ENCODE data around the gene FASN.

FASN gene

DNA sequence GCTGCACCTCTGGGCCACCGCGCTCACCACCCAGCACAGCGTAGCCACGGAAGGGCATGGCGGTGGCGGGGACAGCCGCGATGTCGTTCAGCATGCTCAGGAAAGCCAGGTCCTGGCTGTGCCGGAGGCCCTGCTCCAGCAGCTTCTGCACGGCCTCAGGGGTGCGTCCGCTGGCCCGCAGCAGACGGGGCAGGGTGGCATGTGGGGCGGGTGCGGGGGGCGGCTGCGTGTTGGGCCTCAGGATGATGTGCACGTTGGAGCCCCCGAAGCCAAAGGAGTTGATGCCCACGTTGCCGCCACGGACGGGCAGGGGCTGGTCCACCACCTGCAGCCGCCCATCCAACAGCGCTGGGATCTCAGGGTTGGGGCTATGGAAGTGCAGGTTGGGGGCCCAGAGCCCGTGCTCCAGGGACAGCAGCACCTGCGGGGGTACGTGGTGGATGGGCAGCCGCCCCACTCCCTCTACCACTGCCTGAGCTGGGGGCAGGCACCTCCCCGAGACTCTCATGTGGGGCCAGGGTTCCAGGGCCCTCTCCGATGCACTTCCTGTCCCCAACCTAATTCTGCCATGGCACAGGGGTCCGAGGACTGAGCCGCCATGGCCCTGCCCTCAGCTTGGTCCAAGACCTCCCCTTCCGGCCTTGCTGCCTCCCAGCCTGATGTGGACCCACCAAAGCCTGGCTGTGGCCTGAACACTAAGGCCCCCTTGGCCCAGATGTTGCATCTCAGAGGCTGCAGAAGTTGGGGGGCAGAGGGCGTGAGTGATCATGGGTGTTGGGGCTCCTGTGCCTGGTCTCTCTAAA is 6.6 kb downstream of the FASN start:
- TF ChIP-seq, protein P1, sequence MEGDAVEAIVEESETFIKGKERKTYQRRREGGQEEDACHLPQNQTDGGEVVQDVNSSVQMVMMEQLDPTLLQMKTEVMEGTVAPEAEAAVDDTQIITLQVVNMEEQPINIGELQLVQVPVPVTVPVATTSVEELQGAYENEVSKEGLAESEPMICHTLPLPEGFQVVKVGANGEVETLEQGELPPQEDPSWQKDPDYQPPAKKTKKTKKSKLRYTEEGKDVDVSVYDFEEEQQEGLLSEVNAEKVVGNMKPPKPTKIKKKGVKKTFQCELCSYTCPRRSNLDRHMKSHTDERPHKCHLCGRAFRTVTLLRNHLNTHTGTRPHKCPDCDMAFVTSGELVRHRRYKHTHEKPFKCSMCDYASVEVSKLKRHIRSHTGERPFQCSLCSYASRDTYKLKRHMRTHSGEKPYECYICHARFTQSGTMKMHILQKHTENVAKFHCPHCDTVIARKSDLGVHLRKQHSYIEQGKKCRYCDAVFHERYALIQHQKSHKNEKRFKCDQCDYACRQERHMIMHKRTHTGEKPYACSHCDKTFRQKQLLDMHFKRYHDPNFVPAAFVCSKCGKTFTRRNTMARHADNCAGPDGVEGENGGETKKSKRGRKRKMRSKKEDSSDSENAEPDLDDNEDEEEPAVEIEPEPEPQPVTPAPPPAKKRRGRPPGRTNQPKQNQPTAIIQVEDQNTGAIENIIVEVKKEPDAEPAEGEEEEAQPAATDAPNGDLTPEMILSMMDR (conservative IDR thresholded peaks at IDR 0.05; ENCODE audit: control insufficient read depth, insufficient read depth, low read depth, low read length) = no peak
- DNase-seq (ENCODE audit: low read depth) = no peak
- no peak overlapping the region for H3K4me3 ChIP-seq (ENCODE audit: control insufficient read depth, low read depth, low read length)

DNA sequence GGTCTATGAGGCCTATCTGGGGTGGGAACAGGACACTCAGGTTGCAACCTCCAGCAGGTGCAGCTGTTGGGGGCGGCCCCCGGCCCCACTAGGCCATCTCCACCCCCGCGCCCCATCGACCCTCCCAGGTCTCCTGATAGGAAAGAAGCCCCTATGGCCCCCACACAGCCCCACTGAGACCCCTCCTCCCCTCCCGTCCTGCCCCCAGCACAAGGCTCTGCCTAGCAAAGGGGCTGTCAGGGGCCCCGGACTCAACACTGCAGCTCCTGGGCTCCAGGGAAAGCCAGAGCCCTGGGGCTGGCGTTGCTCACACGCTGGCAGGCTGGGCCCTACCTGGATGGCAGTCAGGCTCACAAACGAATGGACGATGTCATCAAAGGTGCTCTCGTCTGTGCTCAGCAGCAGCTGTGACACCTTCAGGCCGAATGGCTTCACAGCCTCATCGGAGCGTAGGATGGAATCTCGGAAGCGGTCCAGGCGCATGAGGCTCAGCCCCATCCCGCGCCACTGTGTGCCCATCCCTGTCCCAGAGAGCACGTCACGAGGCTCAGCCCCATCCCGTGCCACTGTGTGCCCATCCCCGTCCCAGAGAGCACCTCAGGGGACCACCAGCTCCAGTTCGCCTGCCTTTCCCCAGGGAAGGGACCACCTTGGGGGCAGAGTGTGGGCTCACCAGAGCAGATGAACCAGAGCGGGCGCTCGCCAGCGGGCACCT is 7.3 kb downstream of the FASN start:
- TF ChIP-seq, protein P1 (conservative IDR thresholded peaks at IDR 0.05; ENCODE audit: control insufficient read depth, insufficient read depth, low read depth, low read length) = no peak
- DNase-seq (ENCODE audit: low read depth) = no peak
- H3K4me3 ChIP-seq (ENCODE audit: control insufficient read depth, low read depth, low read length) = no peak overlapping the region

DNA sequence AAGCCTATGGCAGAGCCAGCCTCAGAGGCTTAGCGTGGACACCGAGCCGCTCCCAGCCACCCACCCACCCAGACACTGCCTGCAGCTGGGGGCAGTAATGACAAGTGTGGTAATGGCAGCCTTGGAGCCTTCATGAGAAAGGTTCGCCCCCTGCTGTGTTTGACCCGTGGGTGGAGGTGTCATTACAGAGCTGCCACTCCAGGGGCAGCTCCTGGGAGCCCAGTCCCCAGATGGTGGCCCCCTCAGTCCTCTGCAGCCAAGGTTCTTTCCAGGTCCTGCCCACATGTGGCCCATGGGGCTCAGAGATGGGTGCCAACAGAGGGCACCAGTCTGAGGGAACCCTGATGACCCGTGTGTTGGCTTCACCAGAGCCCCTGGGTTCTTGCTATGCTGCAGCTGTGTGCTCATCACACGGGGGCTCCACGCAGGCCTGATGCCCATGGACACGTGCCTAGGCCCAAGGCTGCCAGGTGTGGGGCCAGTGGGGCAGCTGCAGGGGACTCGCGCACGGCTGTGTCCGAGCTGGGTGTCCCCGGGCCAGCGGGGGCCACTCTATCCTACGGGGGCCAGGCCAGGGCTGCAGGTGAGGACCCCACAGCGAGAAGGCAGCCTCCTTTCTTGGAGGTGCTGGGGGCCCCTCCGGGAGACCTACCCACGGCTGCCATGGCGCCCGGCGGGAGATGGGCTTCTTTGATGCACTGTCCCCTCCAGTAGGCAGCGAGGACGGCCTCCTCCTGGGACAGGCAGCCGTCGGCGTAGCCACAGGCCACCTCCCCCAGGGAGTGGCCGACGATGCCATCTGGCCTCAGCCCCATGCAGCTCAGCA is 8.1 kb downstream of the FASN start:
- DNase-seq (ENCODE audit: low read depth) = no peak
- no peak overlapping the region for H3K4me3 ChIP-seq (ENCODE audit: control insufficient read depth, low read depth, low read length)
- TF ChIP-seq, protein P1 (conservative IDR thresholded peaks at IDR 0.05; ENCODE audit: control insufficient read depth, insufficient read depth, low read depth, low read length) = no peak

DNA sequence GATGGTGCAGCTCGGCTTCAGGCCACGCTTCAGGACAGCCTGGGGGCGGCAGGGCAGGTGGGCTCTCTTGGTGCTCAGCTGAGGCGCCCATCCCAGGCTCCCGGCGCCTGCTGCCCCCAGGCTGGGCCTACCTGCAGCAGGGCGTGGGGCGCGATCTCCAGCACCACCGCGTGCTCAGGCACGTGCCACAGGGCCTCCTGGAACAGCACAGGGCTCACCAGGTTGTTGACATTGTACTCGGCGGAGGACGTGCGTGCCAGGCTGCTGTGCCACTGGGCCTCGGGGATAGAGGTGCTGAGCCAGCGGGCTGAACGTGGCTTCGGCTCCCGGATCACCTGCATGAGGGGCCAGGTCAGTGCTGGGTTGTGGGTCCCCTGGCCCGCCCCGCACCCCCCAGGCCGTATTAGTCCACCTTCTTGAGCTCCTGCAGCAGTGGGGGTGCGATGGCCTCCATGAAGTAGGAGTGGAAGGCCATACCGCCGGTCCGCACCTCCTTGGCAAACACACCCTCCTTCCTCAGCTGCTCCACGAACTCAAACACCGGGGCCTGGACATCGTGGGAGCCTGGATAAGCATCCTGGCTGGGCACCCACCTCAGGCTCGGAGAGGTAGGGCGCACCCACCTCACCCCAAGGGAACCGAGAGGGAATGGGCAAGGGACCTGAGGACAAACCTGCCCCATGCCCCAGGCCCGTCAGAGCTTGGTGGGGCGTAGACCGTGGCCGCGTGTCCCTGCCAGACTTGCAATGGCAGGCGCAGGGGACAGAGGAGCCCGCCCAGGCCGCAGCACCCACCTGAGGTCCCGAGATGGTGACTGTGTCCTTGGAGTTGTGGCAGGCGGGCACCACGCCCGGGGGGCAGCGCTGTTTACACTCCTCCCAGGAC is 9.0 kb downstream of the FASN start:
- no peak overlapping the region for H3K4me3 ChIP-seq (ENCODE audit: control insufficient read depth, low read depth, low read length)
- no peak for DNase-seq (ENCODE audit: low read depth)
- TF ChIP-seq, protein P1 (conservative IDR thresholded peaks at IDR 0.05; ENCODE audit: control insufficient read depth, insufficient read depth, low read depth, low read length) = no peak

DNA sequence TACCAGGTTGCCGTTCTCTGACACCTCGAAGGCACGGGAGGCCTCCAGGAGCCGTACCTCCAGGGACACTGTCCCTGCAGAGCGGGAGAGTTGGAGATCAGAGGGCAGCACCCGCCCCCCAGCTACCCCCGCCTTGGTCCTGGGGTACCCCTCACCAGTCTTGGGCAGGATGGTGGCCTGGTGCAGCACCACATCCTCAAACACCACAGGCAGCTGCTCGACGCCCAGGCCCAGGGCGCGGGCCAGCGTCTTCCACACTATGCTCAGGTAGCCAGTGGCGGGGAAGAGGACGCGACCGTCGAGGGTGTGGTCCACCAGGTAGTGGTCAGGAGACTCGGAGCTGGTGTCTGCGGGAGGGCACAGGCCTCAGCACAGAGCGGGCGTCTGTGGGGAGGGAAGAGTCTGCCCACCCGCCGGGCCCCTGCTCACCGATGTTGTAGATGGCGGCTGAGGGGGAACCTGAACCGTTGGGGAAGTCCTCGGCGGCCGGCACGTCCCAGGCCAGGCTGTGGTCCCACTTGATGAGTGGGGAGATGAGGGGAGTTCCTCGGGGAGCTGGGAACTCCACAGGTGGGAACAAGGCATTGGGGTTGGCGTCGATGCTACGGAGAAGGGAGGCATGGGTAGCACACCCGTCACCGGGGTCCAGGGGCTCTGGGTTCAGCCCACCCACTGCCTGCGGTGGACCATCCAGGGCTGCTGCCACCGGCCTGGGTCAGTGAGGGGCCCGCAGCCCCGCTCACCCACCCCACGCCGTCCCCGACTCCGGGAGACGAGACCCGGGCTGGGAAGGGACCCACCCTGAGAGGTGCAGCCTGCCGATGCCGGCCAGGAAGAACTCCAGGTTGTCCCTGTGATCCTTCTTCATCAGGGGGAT is 9.8 kb downstream of the FASN start:
- no peak overlapping the region for H3K4me3 ChIP-seq (ENCODE audit: control insufficient read depth, low read depth, low read length)
- TF ChIP-seq, protein P1 (conservative IDR thresholded peaks at IDR 0.05; ENCODE audit: control insufficient read depth, insufficient read depth, low read depth, low read length) = no peak
- DNase-seq (ENCODE audit: low read depth) = no peak

Data from fibroblast of mammary gland (primary cell).